NCI-H1436 treated with DMSO at 0.1 percent for 48 hours (cell line): ENCODE results near the gene LPGAT1.
"Not testable (repeated sequence)": the region's sequence is repeated elsewhere in the genome, so short reads cannot be mapped to it uniquely, and the experiment has no call there.

Source experiments
- DNase-seq: peaks from one replicate; lab custom pipeline; 2025; lab: John Stamatoyannopoulos, UW

The LPGAT1 gene

DNA sequence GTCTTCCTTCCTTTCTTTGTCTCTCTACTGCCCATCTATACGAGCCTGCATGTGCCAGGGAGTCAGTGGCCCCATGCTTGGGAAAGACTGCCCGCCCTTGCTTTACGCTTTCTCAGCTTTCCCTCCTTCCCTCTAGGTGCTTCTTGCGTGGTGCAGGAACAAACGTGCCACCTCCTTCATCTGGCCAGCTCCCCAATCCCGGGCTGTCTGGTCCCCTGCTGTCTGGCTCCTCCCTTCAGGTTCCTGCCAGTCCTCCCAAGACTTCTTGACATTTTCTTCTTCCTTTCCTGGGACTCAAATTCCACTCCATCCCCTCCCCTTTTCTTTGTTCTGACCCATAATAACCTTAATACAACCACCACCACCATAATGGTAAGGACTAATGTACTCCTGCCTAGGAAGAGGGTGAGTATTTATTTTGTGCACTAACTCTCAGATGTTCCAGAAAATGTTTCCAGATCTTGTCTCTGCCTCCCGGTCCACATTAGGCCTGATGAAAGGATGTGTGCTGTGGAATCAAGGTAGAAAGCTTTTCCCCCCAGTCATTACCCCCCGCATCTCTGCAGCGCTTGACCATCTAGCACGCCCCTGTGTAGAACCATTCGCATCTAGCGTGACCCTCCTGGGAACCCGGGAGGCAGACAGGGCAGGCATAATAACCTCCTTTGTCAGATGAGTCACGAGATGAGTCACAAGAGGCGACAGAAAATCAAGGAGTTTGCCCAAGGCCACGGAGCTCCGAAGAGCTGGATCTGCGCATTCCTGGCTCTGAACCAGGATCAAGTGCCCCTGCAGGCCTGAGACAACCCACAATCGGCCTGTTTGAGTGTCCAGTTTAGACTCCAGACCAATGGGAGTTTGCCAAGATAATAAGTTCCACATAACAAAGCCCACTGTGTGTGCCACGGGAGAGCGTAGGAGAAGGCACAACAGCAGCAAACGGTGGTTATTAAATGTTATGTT lies 95.1 kb downstream of the LPGAT1 start:
- no peak for DNase-seq

DNA sequence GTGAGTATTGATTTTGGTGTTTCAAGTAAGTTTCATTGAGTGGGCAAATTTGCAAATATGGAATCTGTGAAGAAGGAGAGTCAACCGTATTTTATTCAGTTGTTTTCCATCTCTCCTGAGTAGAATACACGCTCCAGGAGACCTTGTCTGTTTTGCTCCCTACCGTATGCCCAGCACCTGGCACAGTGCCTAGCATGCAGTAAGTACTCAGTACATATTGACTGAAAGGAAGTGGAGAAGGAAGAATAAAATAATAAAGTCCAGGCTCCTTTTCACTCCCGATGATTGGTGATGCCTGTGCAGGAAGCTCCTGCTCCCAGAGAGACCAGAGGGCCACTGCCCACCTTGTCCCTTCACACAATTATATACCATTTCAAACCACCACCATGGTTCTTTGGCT lies 95.8 kb downstream of the LPGAT1 start:
- DNase-seq, result no peak

DNA sequence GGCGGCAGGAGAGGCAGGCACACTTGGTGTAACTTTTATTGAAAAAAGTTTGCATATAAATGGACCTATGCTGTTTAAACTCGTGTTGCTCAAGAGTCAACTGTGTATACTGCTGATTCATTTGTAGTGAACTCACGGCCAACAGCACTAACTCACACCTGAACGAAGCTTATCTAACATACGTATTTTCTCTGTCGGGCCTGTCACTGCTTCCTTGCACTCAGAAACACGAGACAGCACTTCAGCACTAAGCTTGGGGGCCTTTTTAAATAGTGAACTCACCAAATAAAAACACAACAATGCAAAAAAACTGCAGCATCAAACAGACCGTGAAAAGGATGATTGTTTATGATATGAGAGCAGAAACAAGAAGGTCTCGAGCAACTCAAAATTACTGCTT lies 96.2 kb downstream of the LPGAT1 start:
- no peak for DNase-seq

- DNase-seq, result no peak
Measured at GRCh38 chr1:211732293-211732980, 98.1 kb downstream of the LPGAT1 start.

DNA sequence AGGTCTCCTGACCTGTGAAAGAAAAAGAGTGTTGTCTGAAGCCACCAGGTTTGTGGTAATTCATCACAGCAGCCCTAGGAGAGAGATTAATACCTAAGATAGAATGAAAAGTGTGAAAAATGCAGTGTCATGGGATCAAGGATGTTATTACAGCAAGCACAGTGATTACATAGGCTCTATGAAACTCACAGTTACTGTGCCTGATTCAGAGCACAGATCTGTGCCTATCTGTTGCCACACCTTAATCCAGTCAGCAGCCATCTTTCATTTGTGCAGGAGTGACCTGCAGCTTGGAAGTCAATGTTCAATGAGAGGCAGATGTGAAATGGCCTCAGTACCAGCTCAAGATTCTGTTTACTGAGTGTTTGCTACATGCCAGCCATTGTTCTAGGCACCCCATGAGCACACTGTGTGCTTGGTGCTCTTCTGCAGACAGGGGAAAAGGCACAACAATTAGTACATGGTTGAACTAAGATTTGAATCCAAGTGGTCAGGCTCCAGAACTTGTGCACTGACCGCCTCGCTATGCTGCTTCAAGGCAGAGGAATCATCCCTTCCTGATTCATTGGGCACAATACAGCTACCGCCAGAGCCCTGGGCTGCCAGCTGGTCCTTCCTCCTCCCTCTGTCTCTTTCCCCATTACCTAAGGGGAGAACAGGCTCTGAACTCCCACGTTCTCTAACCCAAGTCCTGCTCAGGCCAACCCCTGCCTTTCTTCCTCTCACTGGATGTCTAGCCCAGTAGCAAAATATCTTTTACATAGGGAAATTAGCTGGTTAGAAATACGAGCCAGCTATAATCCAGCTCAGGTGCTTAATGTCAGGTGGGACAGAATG lies 98.9 kb downstream of the LPGAT1 start:
- no peak for DNase-seq

DNA sequence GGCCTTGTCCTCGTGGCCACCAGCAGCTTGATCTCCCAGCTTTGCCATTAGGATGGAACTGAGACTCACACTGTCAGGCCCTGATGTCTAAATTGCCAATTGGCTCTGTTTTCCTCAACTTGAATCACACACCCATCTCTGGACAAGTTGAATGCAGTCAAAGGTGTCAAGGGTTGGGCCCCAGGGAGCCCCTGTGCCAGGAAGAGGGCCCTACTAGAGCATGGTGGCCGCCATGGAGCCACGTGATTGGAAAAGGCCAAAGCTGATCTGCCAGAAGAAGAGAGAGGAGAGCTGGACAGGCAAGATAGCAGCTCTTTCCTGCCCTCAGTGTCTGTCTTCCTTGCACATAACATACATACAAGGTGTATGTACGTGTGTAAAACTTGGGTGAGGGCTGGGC lies 100.2 kb downstream of the LPGAT1 start:
- DNase-seq, result no peak

DNA sequence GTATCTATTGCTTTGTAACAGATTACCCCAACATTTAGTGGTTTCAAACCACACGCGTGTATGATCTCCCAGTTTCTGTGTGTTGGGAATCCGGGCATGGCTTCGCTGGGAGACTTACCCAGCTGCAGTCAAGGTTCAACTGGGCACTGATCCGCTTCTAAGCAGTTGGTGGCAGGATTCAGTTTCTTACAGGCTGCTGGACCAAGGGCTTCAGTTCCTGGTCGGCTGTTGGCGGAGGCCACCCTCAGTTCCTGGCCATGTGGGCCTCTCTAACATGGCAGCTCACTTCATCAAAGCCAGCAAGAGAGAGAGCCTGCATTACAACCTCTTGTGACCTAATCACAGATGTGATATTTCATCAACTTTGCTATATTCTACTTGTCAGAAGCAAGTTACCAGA lies 101.3 kb downstream of the LPGAT1 start:
- no peak for DNase-seq

- DNase-seq, result no peak
Measured at GRCh38 chr1:211726467-211726995, 104.0 kb downstream of the LPGAT1 start.

GRCh38 chr1:211724687-211725196 lies 105.8 kb downstream of the LPGAT1 start:
- DNase-seq, result no peak

- DNase-seq, result no peak
Measured at GRCh38 chr1:211723273-211723672, 107.3 kb downstream of the LPGAT1 start.

- no peak for DNase-seq
Measured at GRCh38 chr1:211722277-211723175, 108.0 kb downstream of the LPGAT1 start.

- not testable (repeated sequence) for DNase-seq
Measured at GRCh38 chr1:211716555-211716954, 114.0 kb downstream of the LPGAT1 start.

GRCh38 chr1:211715971-211716370 lies 114.6 kb downstream of the LPGAT1 start:
- DNase-seq, result no peak

GRCh38 chr1:211714154-211714553 lies 116.4 kb downstream of the LPGAT1 start:
- DNase-seq, result no peak

- DNase-seq, result no peak
Measured at GRCh38 chr1:211713231-211713630, 117.3 kb downstream of the LPGAT1 start.

- DNase-seq, result no peak
Measured at GRCh38 chr1:211711315-211711705, 119.3 kb downstream of the LPGAT1 start.

DNA sequence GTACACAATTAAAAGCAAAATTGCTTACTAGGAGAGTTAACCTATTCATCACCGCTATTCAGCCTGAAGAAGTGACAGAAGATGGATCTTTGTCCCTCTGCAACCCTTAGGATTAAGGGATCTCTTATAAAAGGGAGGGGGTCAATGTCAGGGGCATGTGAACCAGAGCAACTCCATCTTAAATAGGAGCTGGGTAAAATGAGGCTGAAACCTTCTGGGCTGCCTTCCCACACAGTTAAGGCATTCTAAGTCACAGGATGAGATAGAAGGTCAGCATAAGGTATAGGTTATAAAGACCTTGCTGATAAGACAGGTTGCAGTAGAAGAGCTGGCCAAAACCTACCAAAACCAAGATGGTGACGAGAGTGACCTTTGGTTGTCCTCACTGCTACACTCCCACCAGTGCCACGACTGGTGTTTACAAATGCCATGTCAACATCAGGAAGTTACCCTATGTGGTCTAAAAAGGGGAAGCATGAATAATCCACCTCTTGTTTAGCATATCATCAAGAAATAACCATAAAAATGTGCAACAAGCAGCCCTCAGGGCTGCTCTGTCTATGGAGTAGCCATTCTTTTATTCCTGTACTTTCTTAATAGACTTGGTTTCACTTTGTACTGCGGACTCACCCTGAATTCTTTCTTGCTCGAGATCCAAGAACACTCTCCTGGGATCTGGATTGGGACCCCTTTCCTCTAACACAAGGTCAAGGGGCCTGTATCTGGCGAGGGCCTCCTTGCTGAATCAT lies 119.8 kb downstream of the LPGAT1 start:
- DNase-seq, result no peak

- no peak for DNase-seq
Measured at GRCh38 chr1:211708926-211709325, 121.6 kb downstream of the LPGAT1 start.

- DNase-seq, result no peak
Measured at GRCh38 chr1:211708006-211708405, 122.6 kb downstream of the LPGAT1 start.

DNA sequence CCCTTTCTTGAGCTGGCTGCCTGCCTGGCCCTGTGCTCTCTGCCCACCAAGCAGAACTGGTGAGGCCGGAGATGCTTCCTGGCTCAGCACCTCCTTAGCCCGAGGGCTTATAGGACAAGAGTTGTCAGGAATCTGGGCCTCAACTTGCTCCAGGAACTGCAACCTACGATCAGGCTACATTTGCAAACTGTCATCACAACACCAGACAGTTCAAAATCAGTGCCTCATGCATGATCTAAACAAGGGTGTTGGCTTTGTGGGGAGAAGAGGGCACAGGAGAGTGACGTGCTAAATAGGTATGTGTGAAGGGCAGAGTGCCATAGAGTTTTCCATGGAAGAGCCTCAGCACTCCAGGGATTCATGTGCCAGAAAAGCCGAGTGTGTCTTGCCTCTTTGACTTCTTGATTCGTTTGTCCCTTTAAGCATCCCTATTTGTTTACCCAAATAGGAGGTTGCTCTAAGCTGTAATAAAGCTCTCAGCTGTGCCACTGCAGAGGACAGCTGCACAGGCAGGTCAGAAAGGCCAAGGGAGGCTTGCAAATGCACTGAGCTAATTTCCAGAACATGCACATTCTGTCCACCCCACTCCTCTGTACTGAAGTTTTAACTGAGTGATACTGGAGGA lies 125.0 kb downstream of the LPGAT1 start:
- no peak for DNase-seq
